GM19239 (cell line): ENCODE results near the gene EEF1G.
"Not testable (repeated sequence)": the region's sequence is repeated elsewhere in the genome, so short reads cannot be mapped to it uniquely, and the experiment has no call there.

Source experiments
- DNase-seq: peaks from one replicate; pipeline ENCODE4 v3.0.0; 2011; ENCODE audit warnings: low spot score; ENCODE audit not compliant: insufficient read length
- FAIRE-seq: peaks from 2 replicates; lab custom pipeline; 2011; peaks lifted over from hg19 to GRCh38; lab: Jason Lieb, UNC

Gene EEF1G

GRCh38 chr11:62573592-62574362, at the start of gene EEF1G:
TSS of gene EEF1G (minus strand) at chr11:62573891. CDS start at chr11:62573842, 49 bp downstream.
- DNase-seq (peak; percentile 94), FAIRE-seq (peak; percentile 96)

- DNase-seq = no peak
- no peak for FAIRE-seq
These were observed 48.9 kb upstream of the EEF1G start for GRCh38 chr11:62622476-62623089.

- DNase-seq (peak; percentile 99), FAIRE-seq (peak; percentile 95)
These were observed 48.1 kb upstream of the EEF1G start, which contains the start of gene B3GAT3 for GRCh38 chr11:62621567-62622470. TSS of gene B3GAT3 (minus strand) at chr11:62621986. CDS start at chr11:62621947, 39 bp downstream.

GRCh38 chr11:62621027-62621566, 47.4 kb upstream of the EEF1G start:
- FAIRE-seq (peak; percentile 67), DNase-seq (no peak)

GRCh38 chr11:62616957-62617356, 43.3 kb upstream of the EEF1G start:
- not testable (repeated sequence) for DNase-seq, FAIRE-seq

- DNase-seq (no peak), FAIRE-seq (no peak)
These were observed 41.8 kb upstream of the EEF1G start for GRCh38 chr11:62615521-62615920.

GRCh38 chr11:62614275-62614674, 40.6 kb upstream of the EEF1G start:
- DNase-seq (no peak), FAIRE-seq (no peak)

- DNase-seq (no peak), FAIRE-seq (no peak)
These were observed 39.6 kb upstream of the EEF1G start for GRCh38 chr11:62613291-62613778.

GRCh38 chr11:62612366-62613290, 38.9 kb upstream of the EEF1G start, which contains the start of the genes EML3 and ROM1:
TSS of gene EML3 (minus strand) at chr11:62612775. CDS start at chr11:62612457, 318 bp downstream.
TSS of gene ROM1 (plus strand) at chr11:62613257. CDS start at chr11:62613282, 25 bp downstream.
- peak; percentile 97 for FAIRE-seq
- peak; percentile 92 for DNase-seq

- DNase-seq (no peak), FAIRE-seq (peak; percentile 55)
These were observed 38.1 kb upstream of the EEF1G start for GRCh38 chr11:62611705-62612365.

- DNase-seq (no peak), FAIRE-seq (peak; percentile 70)
These were observed 37.4 kb upstream of the EEF1G start for GRCh38 chr11:62610814-62611704.

GRCh38 chr11:62610403-62610802, 36.7 kb upstream of the EEF1G start:
- DNase-seq = no peak
- FAIRE-seq = no peak

- DNase-seq = no peak
- FAIRE-seq = no peak
These were observed 35.1 kb upstream of the EEF1G start for GRCh38 chr11:62608776-62609175.

- no peak for FAIRE-seq
- no peak for DNase-seq
These were observed 34.0 kb upstream of the EEF1G start for GRCh38 chr11:62607714-62608113.

GRCh38 chr11:62605902-62606301, 32.2 kb upstream of the EEF1G start:
- DNase-seq = no peak
- no peak for FAIRE-seq

- DNase-seq (no peak), FAIRE-seq (no peak)
These were observed 31.8 kb upstream of the EEF1G start for GRCh38 chr11:62605467-62605866.

- DNase-seq = no peak
- no peak for FAIRE-seq
These were observed 30.9 kb upstream of the EEF1G start for GRCh38 chr11:62604460-62605120.
